ENCODE results near the gene MROH2A.

GRCh38 chr2:233798335-233799086 lies 20.4 kb downstream of the MROH2A start:
- TF ChIP-seq ZNF8 (CRISPR knock-in tag; IDR thresholded peaks at IDR 0.05) (no peak), CREB5 (CRISPR knock-in tag; IDR thresholded peaks at IDR 0.05; ENCODE audit: low read depth) (no peak), ZC3H10 (CRISPR knock-in tag; IDR thresholded peaks at IDR 0.05) (no peak)

Measured in SK-N-SH treated with all-trans-retinoic acid at 6 μM for 48 hours (cell line).